Stimulated activated CD8-positive, alpha-beta memory T cell treated with anti-CD3 and anti-CD28 coated beads, Interleukin-15, amount 100 ng/mL, for 1 hour (primary cell): ENCODE measurements around the gene COPZ1.
"Not testable (repeated sequence)": the region's sequence is repeated elsewhere in the genome, so short reads cannot be mapped to it uniquely, and the experiment has no call there.

Source experiments
- DNase-seq: peaks from one replicate; pipeline ENCODE4 v3.0.0-alpha.2; 2020; ENCODE audit warnings: low read depth

The COPZ1 gene

GRCh38 chr12:54324617-54325441 is at the start of gene COPZ1:
TSS of gene COPZ1 (plus strand) at chr12:54325131. CDS start at chr12:54325164, 33 bp downstream.
- DNase-seq, result peak; percentile 83

GRCh38 chr12:54276368-54276767 is 48.6 kb upstream of the COPZ1 start:
- no peak for DNase-seq

- no peak for DNase-seq
Measured at GRCh38 chr12:54277823-54278276, 47.1 kb upstream of the COPZ1 start.

- DNase-seq, result no peak
Measured at GRCh38 chr12:54279227-54279631, 45.7 kb upstream of the COPZ1 start.

- peak; percentile 99 for DNase-seq
Measured at GRCh38 chr12:54279632-54280467, 45.1 kb upstream of the COPZ1 start, which contains the start of gene CBX5. TSS of gene CBX5 (minus strand) at chr12:54280122. CDS start at chr12:54257650, 22,472 bp downstream.

- DNase-seq, result peak; percentile 87
Measured at GRCh38 chr12:54280468-54281260, 44.3 kb upstream of the COPZ1 start, which contains the start of gene HNRNPA1. TSS of gene HNRNPA1 (plus strand) at chr12:54280726. CDS start at chr12:54280808, 82 bp downstream.

GRCh38 chr12:54281261-54281638 is 43.7 kb upstream of the COPZ1 start:
- not testable (repeated sequence) for DNase-seq

GRCh38 chr12:54281694-54282093 is 43.2 kb upstream of the COPZ1 start:
- not testable (repeated sequence) for DNase-seq

GRCh38 chr12:54282949-54283593 is 41.9 kb upstream of the COPZ1 start:
- DNase-seq, result no peak

GRCh38 chr12:54284070-54284780 is 40.7 kb upstream of the COPZ1 start:
- DNase-seq, result not testable (repeated sequence)

- DNase-seq, result no peak
Measured at GRCh38 chr12:54285150-54286041, 39.5 kb upstream of the COPZ1 start.

GRCh38 chr12:54286042-54287030 is 38.6 kb upstream of the COPZ1 start:
- no peak for DNase-seq

GRCh38 chr12:54287261-54288157 is 37.4 kb upstream of the COPZ1 start:
- no peak for DNase-seq

- DNase-seq, result no peak
Measured at GRCh38 chr12:54292083-54292930, 32.6 kb upstream of the COPZ1 start.

- DNase-seq, result no peak
Measured at GRCh38 chr12:54292931-54293241, 32.0 kb upstream of the COPZ1 start.

- DNase-seq, result peak; percentile 18
Measured at GRCh38 chr12:54294152-54294952, 30.6 kb upstream of the COPZ1 start.
